A549 (cell line): Measurements from ENCODE around the gene TAT. TPM values are rescaled to one million over a fixed set of nuclear protein-coding genes. Genes with fewer than 3 reads are reported as not detected.

Experiments used
- ATAC-seq, 2 experiments: fragments of 200-7000 bp in 1 of 2; fragments of >200 bp in 1 of 2; cut with Nextera tagmentation in 1 of 2; cut with Tn5 transposase in 1 of 2; 3 replicates each; pipeline versions ENCODE4 v1.8.0 to v1.9.1; 2018 to 2020; ENCODE audit warnings: mild to moderate bottlenecking in 1 of 2, moderate library complexity in 1 of 2
- CTCF ChIA-PET: fragments of 300-600 bp; sonication (Branson Sonifier 250); formaldehyde crosslinking; extraction: SDS; loops from one replicate; lab custom pipeline; 2021; ENCODE audit warnings: antibody characterized with exemption, inconsistent platforms; lab: Yijun Ruan, JAX
- POLR2A ChIA-PET: fragments of 350-600 bp; formaldehyde crosslinking; extraction: SDS; loops from one replicate; lab custom pipeline; 2021; ENCODE audit warnings: antibody characterized with exemption, inconsistent platforms; lab: Yijun Ruan, JAX
- DNase-seq, 2 experiments: peaks; one replicate each; pipeline versions ENCODE4 v3.0.0 to v3.0.0-alpha.2; 2011 to 2016; ENCODE audit warnings: low read depth in 1 of 2, low spot score in 1 of 2
- FAIRE-seq: peaks from 2 replicates; lab custom pipeline; 2011; peaks lifted over from hg19 to GRCh38; lab: Jason Lieb, UNC
- H3K27ac ChIP-seq, 2 experiments: fragments of >200 bp; sonication (Bioruptor Twin); formaldehyde crosslinking; 3 replicates each; pipeline ENCODE4 v1.5.1; 2016 to 2017
- H3K4me1 ChIP-seq: fragments of >200 bp; sonication (Bioruptor Twin); formaldehyde crosslinking; 3 replicates; pipeline ENCODE4 v1.6.1; 2016
- H3K4me2 ChIP-seq: fragments of >200 bp; sonication (Bioruptor Twin); formaldehyde crosslinking; 3 replicates; pipeline ENCODE4 v1.6.1; 2016
- H3K4me3 ChIP-seq: fragments of >200 bp; sonication (Bioruptor Twin); formaldehyde crosslinking; 3 replicates; pipeline ENCODE4 v1.5.1; 2016
- H3K9me3 ChIP-seq: fragments of >200 bp; sonication (Bioruptor Twin); formaldehyde crosslinking; 3 replicates; pipeline ENCODE4 v1.6.1; 2016
- BCL3 ChIP-seq: fragments of >200 bp; sonication (Bioruptor Twin); formaldehyde crosslinking; IDR thresholded peaks from 3 replicates; pipeline ENCODE4 v1.6.1; 2016
- CHD2 ChIP-seq: fragments of 150-350 bp; IDR thresholded peaks from 2 replicates; pipeline ENCODE4 v1.6.1; 2014; ENCODE audit warnings: low read length; ENCODE audit not compliant: partially characterized antibody
- CHD4 ChIP-seq: fragments of 200-600 bp; sonication (generic); IDR thresholded peaks from 2 replicates; pipeline ENCODE4 v1.6.1; 2016; ENCODE audit warnings: antibody characterized with exemption, mild to moderate bottlenecking, borderline replicate concordance
- E2F6 ChIP-seq: IDR thresholded peaks from 2 replicates; pipeline ENCODE4 v1.6.1; 2012; ENCODE audit warnings: low read depth, borderline replicate concordance
- EHF ChIP-seq: fragments of 250-450 bp; sonication (Bioruptor Pico); IDR thresholded peaks from 2 replicates; pipeline ENCODE4 v1.5.0; 2020; ENCODE audit warnings: mild to moderate bottlenecking
- EHMT2 ChIP-seq: fragments of 200-600 bp; sonication (generic); IDR thresholded peaks from 2 replicates; pipeline ENCODE4 v1.6.1; 2016; ENCODE audit warnings: antibody characterized with exemption, low read depth, mild to moderate bottlenecking, moderate library complexity
- ELK1 ChIP-seq: fragments of 150-350 bp; IDR thresholded peaks from 2 replicates; pipeline ENCODE4 v1.6.1; 2014; ENCODE audit warnings: low read depth, mild to moderate bottlenecking, low read length
- ESRRA ChIP-seq: fragments of 150-350 bp; IDR thresholded peaks from 2 replicates; pipeline ENCODE4 v1.6.1; 2014; ENCODE audit warnings: mild to moderate bottlenecking, low read length, borderline replicate concordance
- FOXS1 ChIP-seq: fragments of 250-450 bp; sonication (Bioruptor Pico); IDR thresholded peaks from 2 replicates; pipeline ENCODE4 v1.5.0; 2020; ENCODE audit warnings: mild to moderate bottlenecking, moderate library complexity
- HES2 ChIP-seq: fragments of >200 bp; sonication (Bioruptor Twin); formaldehyde crosslinking; IDR thresholded peaks from 2 replicates; pipeline ENCODE4 v1.6.1; 2016
- HOXB13 ChIP-seq: fragments of 250-450 bp; sonication (Bioruptor Pico); IDR thresholded peaks from 2 replicates; pipeline ENCODE4 v1.5.0; 2020; ENCODE audit warnings: low read depth, mild to moderate bottlenecking, moderate library complexity
- HOXB5 ChIP-seq: fragments of 250-450 bp; sonication (Bioruptor Pico); IDR thresholded peaks from 2 replicates; pipeline ENCODE4 v1.5.0; 2020; ENCODE audit warnings: mild to moderate bottlenecking, moderate library complexity
- JUNB ChIP-seq: fragments of >200 bp; sonication (Bioruptor Twin); formaldehyde crosslinking; IDR thresholded peaks from 2 replicates; pipeline ENCODE4 v1.6.1; 2016
- NPAS2 ChIP-seq: fragments of 250-450 bp; sonication (Bioruptor Pico); IDR thresholded peaks from 2 replicates; pipeline ENCODE4 v1.8.0; 2022; ENCODE audit warnings: mild to moderate bottlenecking, moderate library complexity, borderline replicate concordance
- PBX3 ChIP-seq: IDR thresholded peaks from 2 replicates; pipeline ENCODE4 v1.6.1; 2012
- PHF8 ChIP-seq: fragments of 200-600 bp; sonication (generic); IDR thresholded peaks from 2 replicates; pipeline ENCODE4 v1.6.1; 2016; ENCODE audit warnings: low read depth, mild to moderate bottlenecking, antibody characterized with exemption, moderate library complexity, borderline replicate concordance
- POLR2A ChIP-seq: IDR thresholded peaks from 2 replicates; pipeline ENCODE4 v1.6.1; 2012; ENCODE audit warnings: mild to moderate bottlenecking, low read length
- POLR2AphosphoS2 ChIP-seq: conservative IDR thresholded peaks from 2 replicates; pipeline ENCODE4 v1.6.1; 2012; ENCODE audit warnings: low read length, improper control_type of control experiment, inconsistent platforms
- RAD21 ChIP-seq, 2 experiments: fragments of >200 bp in 1 of 2; sonication (Bioruptor Twin) in 1 of 2; formaldehyde crosslinking in 1 of 2; IDR thresholded peaks in 1 of 2; conservative IDR thresholded peaks in 1 of 2; 2 replicates in 1 of 2; 3 replicates in 1 of 2; pipeline ENCODE4 v1.6.1; 2012 to 2018; ENCODE audit warnings: inconsistent platforms in 1 of 2
- RNF2 ChIP-seq: fragments of 200-600 bp; sonication (generic); IDR thresholded peaks from 2 replicates; pipeline ENCODE4 v1.6.1; 2016; ENCODE audit warnings: low read depth, mild to moderate bottlenecking, antibody characterized with exemption, moderate library complexity, borderline replicate concordance
- SREBF2 ChIP-seq: fragments of 450-650 bp; IDR thresholded peaks from 2 replicates; pipeline ENCODE4 v1.6.1; 2014; ENCODE audit warnings: mild to moderate bottlenecking, moderate library complexity
- TP53 ChIP-seq: fragments of 250-450 bp; sonication (Bioruptor Pico); IDR thresholded peaks from 2 replicates; pipeline ENCODE4 v1.5.0; 2021; ENCODE audit warnings: mild to moderate bottlenecking, moderate library complexity
- USF2 ChIP-seq: fragments of 450-650 bp; IDR thresholded peaks from 2 replicates; pipeline ENCODE4 v1.6.1; 2014; ENCODE audit warnings: antibody characterized with exemption
- WGBS: methylation state at CpG from one replicate; pipeline ENCODE4 v1.1.6; 2017; ENCODE audit errors: missing lambda C conversion rate; 5-methylcytosine and 5-hydroxymethylcytosine counted together
- polyA plus RNA-seq, 4 experiments: library from polyadenylated mRNA; depleted of rRNA in 3 of 4; stranded (reverse); fragments of >200 nt; fragmentation: RNase III in 1 of 4; extraction: RNeasy Plus Mini Kit Qiagen cat#74134 plus additional on column Dnase treatment in 1 of 4; gene quantifications; 2 replicates in 3 of 4; 3 replicates in 1 of 4; pipeline ENCODE4 v1.2.3, GENCODE V29; 2011 to 2017

Gene TAT
- polyA plus RNA-seq, 2 of the 4 experiments (the other 2 are of a cell fraction), result 0.06 to 0.30 TPM

- ChIA-PET CTCF (interaction anchor here (0.6 to 5.0 kb wide), 4 partner anchors 11 to 116 kb away, joined by 4 to 23 read pairs (median 8); no protein-coding TSS in a partner anchor), POLR2A (no interaction called here)
- no peak for FAIRE-seq
- H3K27ac ChIP-seq, result no peak overlapping the region
- H3K4me2 ChIP-seq, result no peak overlapping the region
- H3K4me1 ChIP-seq, result peaks cover 4% of the 10 kb centered on the region; the same call in 1 of the 3 replicates
- TF ChIP-seq POLR2AphosphoS2, result no peak
- no peak for TF ChIP-seq TP53 (CRISPR knock-in tag)
- TF ChIP-seq RNF2, result no peak
- no peak for TF ChIP-seq PHF8
- no peak for TF ChIP-seq ESRRA
- no peak for TF ChIP-seq RAD21 (conservative IDR thresholded peaks at IDR 0.05 in 1 of 2, IDR thresholded peaks at IDR 0.05 in 1 of 2)
- no peak for TF ChIP-seq NPAS2 (CRISPR knock-in tag)
- no peak for TF ChIP-seq HOXB13 (CRISPR knock-in tag)
- TF ChIP-seq CHD2, result no peak
- TF ChIP-seq EHF (CRISPR knock-in tag), result no peak
- TF ChIP-seq JUNB, result no peak
- TF ChIP-seq SREBF2, result no peak
- no peak for TF ChIP-seq E2F6
- TF ChIP-seq FOXS1 (CRISPR knock-in tag), result no peak
- 38% methylated on average over 1 of the region's 1 CpG for WGBS
- no peaks in the 10 kb centered on the region for H3K9me3 ChIP-seq
- no peak for ATAC-seq
- no peak for DNase-seq
- no peak overlapping the region for H3K4me3 ChIP-seq
These were observed 48.6 kb downstream of the TAT start for GRCh38 chr16:71528257-71528656.

- WGBS, result 50% methylated on average over 9 of the region's 9 CpGs
- no peak for FAIRE-seq
- CTCF ChIA-PET, result interaction anchor here (0.7 to 3.1 kb wide), 5 partner anchors 13 to 113 kb away, joined by 3 to 12 read pairs (median 6); no protein-coding TSS in a partner anchor
- peak; percentile 57 to 72; a peak in 4 of 6 replicates for ATAC-seq
- Histone ChIP-seq H3K4me2 (peak within 1 kb of the TSS; percentile 42; the same call in 2 of the 3 replicates), H3K27ac (peak within 1 kb of the TSS in 1 of 2 experiments; percentile 34; a peak in 1 of 6 replicates), H3K4me3 (no peak within 1 kb of the TSS), H3K9me3 (no peaks in the 10 kb centered on the region), H3K4me1 (peaks cover 4% of the 10 kb centered on the region; the same call in 1 of the 3 replicates)
- DNase-seq, result peak; percentile 16 to 24
- TF ChIP-seq POLR2A (no peak), ELK1 (no peak), TP53 (CRISPR knock-in tag) (no peak)
- POLR2A ChIA-PET, result interaction anchor here (1.0 kb wide), 1 partner anchor 39 kb away, joined by 5 read pairs; no protein-coding TSS in a partner anchor
These were observed 50.7 kb downstream of the TAT start, which contains the start of gene CHST4 for GRCh38 chr16:71526111-71526631. Gene CHST4, plus strand, starts transcription at chr16:71526426. Its CDS starts 10,252 bp downstream, at chr16:71536678.

- H3K27ac ChIP-seq, result no peak overlapping the region
- 69% methylated on average over 16 of the region's 16 CpGs for WGBS
- H3K4me1 ChIP-seq, result peaks cover 4% of the 10 kb centered on the region; the same call in 1 of the 3 replicates
- no peaks in the 10 kb centered on the region for H3K9me3 ChIP-seq
- ATAC-seq, result no peak
- ChIA-PET CTCF (interaction anchor here (1.9 to 2.2 kb wide), 2 partner anchors 86 to 112 kb away, joined by 6 to 7 read pairs; no protein-coding TSS in a partner anchor), POLR2A (no interaction called here)
- no peak overlapping the region for H3K4me3 ChIP-seq
- no peak for FAIRE-seq
- H3K4me2 ChIP-seq, result no peak overlapping the region
- DNase-seq, result no peak
- no peak for TF ChIP-seq ESRRA
- no peak for TF ChIP-seq BCL3
- TF ChIP-seq USF2, result no peak
- no peak for TF ChIP-seq ELK1
- no peak for TF ChIP-seq HES2
- no peak for TF ChIP-seq CHD4
- TF ChIP-seq EHF (CRISPR knock-in tag), result no peak
- no peak for TF ChIP-seq EHMT2
- TF ChIP-seq HOXB5 (CRISPR knock-in tag), result no peak
- no peak for TF ChIP-seq PBX3
These were observed 52.0 kb downstream of the TAT start for GRCh38 chr16:71524566-71525553.
